Endothelial cell of umbilical vein (primary cell): Measurements from ENCODE around the gene AP1G2. TPM values are rescaled to one million over a fixed set of nuclear protein-coding genes. Genes with fewer than 3 reads are reported as not detected.

Experiments used
- BruUV-seq: library from RNA; stranded (reverse); fragments of 400-500 nt; replicated peaks from 2 replicates; lab custom pipeline; 2021; lab: Mats Ljungman, UMichigan
- CTCF ChIA-PET: fragments of 300-600, 350-600 bp; sonication (Branson Sonifier 250); formaldehyde crosslinking; loops from one replicate; lab custom pipeline; 2021; ENCODE audit warnings: antibody characterized with exemption, inconsistent platforms; lab: Charles Lee
- POLR2A ChIA-PET: fragments of 300-600, 350-600 bp; sonication (Branson Sonifier 250); formaldehyde crosslinking; loops from one replicate; lab custom pipeline; 2021; ENCODE audit warnings: antibody characterized with exemption, inconsistent platforms; lab: Charles Lee
- DNase-seq: peaks from one replicate; pipeline ENCODE4 v3.0.0-alpha.2; 2011; ENCODE audit warnings: low read depth, low spot score
- FAIRE-seq: peaks from 2 replicates; lab custom pipeline; 2011; peaks lifted over from hg19 to GRCh38; lab: Jason Lieb, UNC
- H2AFZ ChIP-seq: 2 replicates; pipeline ENCODE4 v1.6.0; 2012; ENCODE audit warnings: low read depth, low read length, control low read depth, inconsistent platforms
- H3K27ac ChIP-seq: 2 replicates; pipeline ENCODE4 v1.5.1; 2011; ENCODE audit warnings: low read depth, mild to moderate bottlenecking, control low read depth, low read length, moderate library complexity; ENCODE audit not compliant: insufficient read depth
- H3K27me3 ChIP-seq, 2 experiments: 2 replicates each; pipeline versions ENCODE4 v1.6.0 to v1.6.1; 2011; ENCODE audit warnings: low read length in 2 of 2, mixed read lengths in 1 of 2; ENCODE audit not compliant: control insufficient read depth in 2 of 2, insufficient read depth in 2 of 2
- H3K36me3 ChIP-seq, 2 experiments: 2 replicates in 1 of 2; 3 replicates in 1 of 2; pipeline ENCODE4 v1.5.1; 2011; ENCODE audit warnings: low read length in 2 of 2, mild to moderate bottlenecking in 1 of 2, moderate library complexity in 1 of 2; ENCODE audit not compliant: control insufficient read depth in 2 of 2, insufficient read depth in 2 of 2; ENCODE audit errors: extremely low read depth in 1 of 2
- H3K4me1 ChIP-seq: 3 replicates; pipeline ENCODE4 v1.5.1; 2011; ENCODE audit warnings: mild to moderate bottlenecking, low read length; ENCODE audit not compliant: control insufficient read depth, insufficient read depth; ENCODE audit errors: extremely low read depth
- H3K4me2 ChIP-seq: 2 replicates; pipeline ENCODE4 v1.6.1; 2011; ENCODE audit warnings: low read length, control low read depth, mixed read lengths; ENCODE audit not compliant: insufficient read depth
- H3K4me3 ChIP-seq, 3 experiments: fragments of 200-600 bp in 1 of 3; sonication (generic), shearing (Covaris generic) in 1 of 3; replicated peaks in 1 of 3; 2 replicates each; pipeline ENCODE4 v1.5.1; 2011 to 2016; ENCODE audit warnings: control low read depth in 3 of 3, low read length in 3 of 3, mild to moderate bottlenecking in 2 of 3, inconsistent platforms in 1 of 3, low read depth in 1 of 3, moderate library complexity in 1 of 3; ENCODE audit not compliant: insufficient read depth in 1 of 3
- H3K79me2 ChIP-seq: 2 replicates; pipeline ENCODE4 v1.6.0; 2012; ENCODE audit warnings: low read length, inconsistent platforms; ENCODE audit not compliant: control insufficient read depth, insufficient read depth
- H3K9ac ChIP-seq: replicated peaks from 2 replicates; pipeline ENCODE3; 2011; ENCODE audit warnings: low read length, control low read depth; ENCODE audit not compliant: insufficient read depth; ENCODE audit errors: extremely low read depth
- H3K9me1 ChIP-seq: replicated peaks from 3 replicates; pipeline ENCODE4 v1.6.0; 2011; ENCODE audit warnings: mild to moderate bottlenecking, low read length; ENCODE audit not compliant: control insufficient read depth, insufficient read depth; ENCODE audit errors: extremely low read depth
- H3K9me3 ChIP-seq: replicated peaks from 2 replicates; pipeline ENCODE4 v1.5.1; 2012; ENCODE audit warnings: low read length, inconsistent platforms; ENCODE audit not compliant: control insufficient read depth, insufficient read depth
- H4K20me1 ChIP-seq: replicated peaks from 2 replicates; pipeline ENCODE3; 2011; ENCODE audit warnings: mild to moderate bottlenecking, low read length; ENCODE audit not compliant: control insufficient read depth, insufficient read depth; ENCODE audit errors: extremely low read depth
- FOS ChIP-seq: IDR thresholded peaks from 2 replicates; pipeline ENCODE4 v1.6.1; 2011; ENCODE audit warnings: mild to moderate bottlenecking, low read length, moderate library complexity, borderline replicate concordance; ENCODE audit not compliant: insufficient read depth
- GATA2 ChIP-seq: IDR thresholded peaks from 2 replicates; pipeline ENCODE4 v1.7.0; 2011; ENCODE audit warnings: low read depth, mild to moderate bottlenecking, moderate library complexity, mixed read lengths, low read length; ENCODE audit not compliant: insufficient read length, insufficient read depth
- JUN ChIP-seq: IDR thresholded peaks from 2 replicates; pipeline ENCODE4 v1.6.1; 2011; ENCODE audit warnings: borderline replicate concordance, low read depth; ENCODE audit not compliant: insufficient read length, insufficient read depth
- MYC ChIP-seq: IDR thresholded peaks from one replicate; pipeline ENCODE4 v1.6.1; 2011; ENCODE audit warnings: mild to moderate bottlenecking, low read depth, low read length
- POLR2A ChIP-seq: IDR thresholded peaks from 2 replicates; pipeline ENCODE4 v1.6.1; 2012; ENCODE audit warnings: low read depth, mild to moderate bottlenecking, control low read depth, low read length
- POLR2AphosphoS5 ChIP-seq: IDR thresholded peaks from 2 replicates; pipeline ENCODE4 v1.6.1; 2012; ENCODE audit warnings: low read depth, mild to moderate bottlenecking, control low read depth, low read length, moderate library complexity; ENCODE audit not compliant: insufficient read depth
- dilution Hi-C: fragments of 300-500 bp; cut with MboI; formaldehyde crosslinking; loops from one replicate; pipeline ENCODE4 v1.15.0; 2019; ENCODE audit warnings: low sequenced_read_pairs; ENCODE audit not compliant: extremely low pct_ligation_motif_present
- intact Hi-C: fragments of 100-400 bp; cut with micrococcal nuclease; formaldehyde crosslinking; loops from one replicate; pipeline ENCODE4 v1.10.0; 2022
- polyA plus RNA-seq, 4 experiments: library from polyadenylated mRNA; depleted of rRNA in 3 of 4; stranded (reverse) in 3 of 4; unstranded in 1 of 4; fragments of >200 nt; gene quantifications; 2 replicates each; pipeline versions ENCODE4 v1.2.1 to v1.2.3, GENCODE V29; 2011 to 2012; ENCODE audit warnings: missing spikeins in 1 of 4
- total RNA-seq: library from RNA; stranded (reverse); gene quantifications from 2 replicates; pipeline ENCODE4 v1.2.3, GENCODE V29; 2021
- TF ChIP-seq, protein P1 (sequence below): IDR thresholded peaks from 2 replicates; pipeline ENCODE4 v1.6.1; 2011; ENCODE audit not compliant: insufficient read depth, insufficient read length

AP1G2 gene
- total and polyA plus RNA-seq, 2 donors (not counting 3 experiments of a cell fraction or from before 2014, with no cell fraction given): 39.0 to 55.8 TPM

DNA sequence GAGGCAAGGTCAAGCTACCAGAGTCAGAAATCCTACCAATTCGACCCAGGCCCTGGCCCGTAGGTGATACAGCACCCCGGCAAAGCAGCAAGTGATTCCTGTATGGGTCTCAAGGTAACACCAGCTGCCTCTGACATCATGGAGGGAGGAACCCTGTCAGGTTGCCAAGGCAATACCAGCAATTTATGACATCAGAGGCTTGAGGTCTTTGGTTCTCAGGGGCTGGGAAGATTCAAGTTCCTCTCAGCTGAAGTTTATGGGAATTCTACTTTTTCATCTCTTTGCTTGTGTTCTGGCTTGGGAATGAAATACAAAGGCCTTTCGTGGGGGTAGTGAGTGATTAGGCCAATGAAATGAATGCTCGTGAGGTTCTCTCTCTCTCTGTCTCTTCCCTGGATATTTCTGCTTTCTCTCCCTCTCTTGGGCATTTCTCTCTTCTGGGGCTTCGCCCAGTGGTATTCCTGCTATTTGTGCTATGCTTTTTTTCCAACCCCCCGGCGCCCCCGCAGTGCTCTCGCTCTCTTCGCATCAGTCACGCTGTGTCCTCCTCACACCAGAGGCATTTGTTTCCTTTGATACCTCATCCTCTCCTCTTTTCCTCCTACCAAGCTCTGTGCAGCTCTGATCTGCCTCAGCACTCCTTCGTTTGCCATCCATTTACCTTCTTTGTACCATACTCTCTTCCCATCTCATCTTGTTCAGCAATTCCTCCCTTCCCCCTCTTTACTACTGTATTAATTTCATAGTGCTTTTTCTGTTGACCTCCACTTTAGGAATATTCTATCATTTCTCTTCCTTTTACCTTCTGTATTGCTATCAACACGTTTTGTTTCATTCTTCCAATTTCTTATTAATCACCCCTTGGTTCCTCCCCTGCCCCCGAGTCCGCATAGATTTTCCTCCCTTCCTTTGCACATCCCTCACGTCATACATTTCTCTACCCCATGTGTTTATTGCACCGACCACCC is 19.0 kb downstream of the AP1G2 start:
- ChIA-PET POLR2A (no interaction called here), CTCF (interaction anchor here (0.8 to 4.5 kb wide), 4 partner anchors 11 to 362 kb away, joined by 3 to 24 read pairs (median 6); no protein-coding TSS in a partner anchor)
- H3K27me3 ChIP-seq: peaks cover 23 to 25% of the 10 kb centered on the region in 2 experiments
- no peak overlapping the region for H3K4me3 ChIP-seq
- no peaks in the 10 kb centered on the region for H4K20me1 ChIP-seq
- no peak overlapping the region for H3K4me2 ChIP-seq
- intact Hi-C loops: no loop called here
- no peak overlapping the region for H3K27ac ChIP-seq
- H3K36me3 ChIP-seq: no peaks in the 10 kb centered on the region
- no peak overlapping the region for H3K9ac ChIP-seq
- no TSS peak for BruUV-seq
- H3K9me3 ChIP-seq: no peaks in the 10 kb centered on the region
- H3K9me1 ChIP-seq: no peaks in the 10 kb centered on the region
- no peak for FAIRE-seq
- peaks cover 8% of the 10 kb centered on the region for H3K4me1 ChIP-seq
- no peak overlapping the region for H2AFZ ChIP-seq
- dilution Hi-C loops: no loop called here
- TF ChIP-seq, protein P1, sequence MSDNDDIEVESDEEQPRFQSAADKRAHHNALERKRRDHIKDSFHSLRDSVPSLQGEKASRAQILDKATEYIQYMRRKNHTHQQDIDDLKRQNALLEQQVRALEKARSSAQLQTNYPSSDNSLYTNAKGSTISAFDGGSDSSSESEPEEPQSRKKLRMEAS: no peak
- TF ChIP-seq POLR2A (no peak), FOS (no peak), JUN (no peak), POLR2AphosphoS5 (no peak), GATA2 (no peak), MYC (no peak)
- H3K79me2 ChIP-seq: no peaks in the 10 kb centered on the region
- no peak for DNase-seq
